Bone marrow (tissue), 2 donors: ENCODE data around the gene OSBPL9.
"Not testable (repeated sequence)": the region's sequence is repeated elsewhere in the genome, so short reads cannot be mapped to it uniquely, and the experiment has no call there.

ENCODE experiments used
- DNase-seq, 2 donors: peaks; one replicate each; lab custom pipeline; 2025; lab: John Stamatoyannopoulos, UW

The OSBPL9 gene

DNA sequence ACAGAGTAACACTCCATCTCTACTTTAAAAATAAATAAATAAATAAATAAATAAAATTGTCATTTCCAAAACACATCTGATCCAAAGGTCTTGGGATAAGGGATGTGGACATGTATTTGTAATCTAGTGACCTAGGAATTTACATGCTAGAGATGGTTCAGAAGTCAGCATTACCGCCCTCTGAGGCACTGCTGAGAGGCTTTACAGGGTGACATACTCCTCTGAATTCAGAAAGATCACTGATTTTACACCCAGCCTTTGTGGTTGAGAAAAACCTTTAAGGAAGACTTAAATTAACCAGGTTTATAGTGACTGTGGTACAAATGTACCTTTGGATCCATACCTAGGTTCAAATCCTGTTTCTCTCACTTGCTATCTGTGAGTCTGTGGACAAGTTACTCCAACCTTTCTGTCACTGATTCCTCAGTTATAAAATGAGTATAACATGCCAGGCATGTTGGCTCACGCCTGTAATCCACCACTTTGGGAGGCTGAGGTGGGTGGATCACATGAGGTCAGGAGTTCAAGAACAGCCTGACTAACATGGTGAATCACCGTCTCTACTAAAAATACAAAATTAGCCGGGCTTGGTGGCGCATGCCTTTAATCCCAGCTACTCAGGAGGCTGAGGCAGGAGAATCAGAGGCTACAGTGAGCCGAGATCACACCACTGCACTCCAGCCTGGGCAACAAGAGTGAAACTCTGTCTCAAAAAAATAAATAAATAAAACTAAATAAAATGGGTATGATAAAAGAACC, 20.1 kb downstream of the OSBPL9 start:
- no peak for DNase-seq

DNA sequence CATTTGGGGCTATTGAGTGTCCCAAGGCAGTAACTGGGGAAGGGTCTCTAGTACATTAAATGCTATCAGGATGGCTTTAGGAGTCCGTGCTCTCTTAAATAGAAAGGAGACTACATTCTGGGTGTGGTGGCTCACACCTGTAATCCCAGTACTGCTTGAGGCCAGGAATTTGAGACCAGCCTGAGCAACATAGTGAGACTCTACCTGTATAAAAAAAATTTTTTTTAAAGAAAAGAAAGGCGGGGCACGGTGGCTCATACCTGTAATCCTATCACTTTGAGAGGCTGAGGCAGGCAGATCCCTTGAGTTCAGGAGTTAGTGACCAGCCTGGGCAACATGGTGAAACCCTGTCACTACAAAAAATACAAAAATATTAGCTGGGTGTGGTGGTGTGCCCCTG, 21.5 kb downstream of the OSBPL9 start:
- no peak for DNase-seq

DNA sequence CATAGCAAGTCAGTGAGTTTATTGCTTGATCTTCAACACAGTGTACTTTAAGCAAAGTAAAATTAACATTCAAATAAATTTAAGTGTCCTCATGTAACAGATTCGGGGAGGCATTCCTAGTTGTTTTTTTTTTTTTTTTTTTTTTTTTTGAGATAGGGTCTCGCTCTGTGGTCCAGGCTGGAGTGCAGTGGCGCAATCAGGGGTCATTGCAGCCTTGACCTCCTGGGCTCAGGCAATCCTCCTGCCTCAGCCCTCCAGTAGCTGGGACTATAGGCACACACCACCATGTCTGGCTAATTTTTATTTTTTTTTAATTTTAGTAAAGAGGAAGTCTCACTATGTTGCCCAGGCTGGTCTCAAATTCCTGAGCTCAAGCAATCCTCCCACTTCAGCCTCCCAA, 22.8 kb downstream of the OSBPL9 start:
- DNase-seq: no peak

DNA sequence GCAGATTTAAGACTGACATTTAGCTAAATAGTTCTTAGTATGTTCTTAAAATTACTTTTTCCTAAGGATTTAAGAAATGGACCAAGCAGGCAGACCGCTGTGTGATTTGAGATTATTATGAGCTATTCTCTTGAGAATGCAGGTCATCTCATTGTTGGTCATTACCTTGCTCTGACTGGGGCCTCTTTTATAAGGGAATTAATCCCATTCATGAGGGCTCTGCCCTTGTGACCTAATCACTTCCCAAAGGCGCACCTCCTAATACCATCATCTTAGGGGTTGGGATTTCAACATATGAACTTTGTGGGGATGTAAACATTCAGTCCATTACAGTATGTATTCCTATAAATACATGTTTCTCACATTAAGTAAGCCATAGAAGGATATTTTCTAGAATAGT, 24.2 kb downstream of the OSBPL9 start:
- DNase-seq: no peak

DNA sequence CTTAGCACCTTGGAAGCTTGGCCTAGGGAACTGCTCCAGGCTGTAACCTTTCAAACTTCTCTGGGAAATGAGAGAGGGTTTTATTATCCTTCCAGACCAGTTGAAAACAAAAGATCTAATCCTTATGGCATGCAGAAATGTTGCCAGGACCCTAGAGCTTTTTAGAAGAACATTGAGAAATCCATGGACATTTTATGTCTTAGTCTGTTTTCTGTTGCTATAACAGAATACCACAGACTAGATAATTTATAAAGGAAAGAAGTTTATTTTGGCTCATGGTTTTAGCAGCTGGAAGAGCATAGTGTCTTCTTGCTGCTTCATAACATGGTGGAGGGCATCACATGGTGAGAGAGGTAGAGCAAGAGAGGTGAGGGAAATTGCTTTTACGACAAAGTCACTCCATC, 25.8 kb downstream of the OSBPL9 start:
- no peak for DNase-seq

DNA sequence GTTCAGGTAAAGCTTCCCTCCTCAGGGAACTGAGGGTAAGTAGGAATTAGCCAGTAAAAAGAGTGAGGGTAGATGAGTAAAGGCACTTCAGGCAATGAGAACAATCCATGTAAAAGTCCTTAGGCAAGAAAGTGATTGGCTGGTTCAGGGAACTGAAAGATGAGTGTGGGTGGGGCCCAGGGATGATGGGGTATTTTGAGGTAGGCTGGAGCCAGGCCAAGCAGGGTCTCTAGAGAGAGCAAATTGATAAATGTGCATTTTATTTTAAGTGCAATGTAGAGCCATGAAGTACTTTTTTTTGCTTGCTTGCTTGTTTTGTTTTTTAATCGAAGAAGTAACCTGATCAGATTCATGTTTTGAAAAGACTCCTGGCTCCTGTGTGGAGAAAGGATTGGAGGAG, 26.5 kb downstream of the OSBPL9 start:
- DNase-seq: no peak

DNA sequence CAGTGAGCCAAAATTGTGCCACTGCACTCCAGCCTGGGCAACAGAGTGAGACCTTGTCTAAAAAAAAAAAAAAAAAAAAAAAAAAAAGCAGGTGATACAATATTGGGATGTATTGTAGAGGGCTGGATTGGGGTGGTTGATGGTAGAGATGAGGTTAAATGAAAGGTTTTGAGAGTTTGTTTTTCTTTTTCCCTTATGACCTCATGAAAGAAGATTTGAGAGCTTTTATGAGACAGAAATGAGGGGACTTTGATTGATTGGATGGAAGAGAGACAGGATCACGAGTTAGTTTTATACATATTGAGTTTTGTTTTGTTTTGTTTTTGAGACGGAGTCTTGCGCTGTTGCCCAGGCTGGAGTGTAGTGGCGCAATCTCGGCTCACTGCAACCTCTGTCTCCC, 27.1 kb downstream of the OSBPL9 start:
- no peak for DNase-seq

DNA sequence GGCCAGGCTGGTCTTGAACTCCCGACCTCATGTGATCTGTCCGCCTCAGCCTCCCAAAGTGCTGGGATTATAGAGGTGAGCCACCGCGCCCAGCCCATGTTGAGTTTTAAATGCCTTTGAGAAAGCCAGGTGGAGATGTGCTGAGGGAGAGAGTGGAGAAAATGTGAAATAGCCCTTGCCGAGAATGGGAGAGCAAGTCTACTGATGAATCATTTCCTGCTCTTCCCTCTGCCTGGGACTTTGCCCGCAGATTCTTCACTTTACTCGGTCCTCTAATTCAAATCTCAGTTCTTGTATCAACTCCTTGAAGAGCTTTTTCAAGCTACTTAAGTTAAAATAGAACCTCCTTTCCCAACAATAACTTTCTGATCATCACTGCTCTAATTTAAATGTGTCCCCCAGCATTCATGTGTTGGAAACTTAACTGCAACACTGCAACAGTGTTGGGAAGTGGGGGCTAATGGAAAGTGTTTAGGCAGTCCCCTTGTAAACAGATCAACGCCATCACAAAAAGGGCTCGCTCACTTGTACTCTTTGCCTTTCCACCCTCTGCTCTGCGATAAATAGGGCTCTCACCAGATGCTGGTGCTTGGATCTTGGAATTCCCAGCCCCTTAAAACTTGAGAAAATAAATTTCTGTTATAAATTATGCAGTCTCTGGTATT, 27.8 kb downstream of the OSBPL9 start:
- DNase-seq: no peak

DNA sequence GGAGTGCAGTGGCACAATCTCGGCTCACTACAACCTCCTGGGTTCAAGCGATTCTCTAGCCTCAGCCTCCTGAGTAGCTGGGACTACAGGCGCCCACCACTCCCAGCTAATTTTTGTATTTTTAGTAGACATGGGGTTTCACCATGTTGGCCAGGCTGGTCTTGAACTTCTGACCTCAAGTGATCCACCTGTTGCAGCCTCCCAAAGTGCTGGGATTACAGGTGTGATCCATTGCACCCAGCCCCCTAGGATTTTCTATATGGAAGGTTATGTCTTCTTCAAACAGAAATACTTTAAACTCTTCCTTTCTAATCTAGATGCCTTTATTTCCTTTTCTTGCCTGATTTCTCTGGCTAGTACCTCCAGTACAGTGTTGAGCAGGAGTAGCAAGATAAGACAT, 29.7 kb downstream of the OSBPL9 start:
- DNase-seq: not testable (repeated sequence)

DNA sequence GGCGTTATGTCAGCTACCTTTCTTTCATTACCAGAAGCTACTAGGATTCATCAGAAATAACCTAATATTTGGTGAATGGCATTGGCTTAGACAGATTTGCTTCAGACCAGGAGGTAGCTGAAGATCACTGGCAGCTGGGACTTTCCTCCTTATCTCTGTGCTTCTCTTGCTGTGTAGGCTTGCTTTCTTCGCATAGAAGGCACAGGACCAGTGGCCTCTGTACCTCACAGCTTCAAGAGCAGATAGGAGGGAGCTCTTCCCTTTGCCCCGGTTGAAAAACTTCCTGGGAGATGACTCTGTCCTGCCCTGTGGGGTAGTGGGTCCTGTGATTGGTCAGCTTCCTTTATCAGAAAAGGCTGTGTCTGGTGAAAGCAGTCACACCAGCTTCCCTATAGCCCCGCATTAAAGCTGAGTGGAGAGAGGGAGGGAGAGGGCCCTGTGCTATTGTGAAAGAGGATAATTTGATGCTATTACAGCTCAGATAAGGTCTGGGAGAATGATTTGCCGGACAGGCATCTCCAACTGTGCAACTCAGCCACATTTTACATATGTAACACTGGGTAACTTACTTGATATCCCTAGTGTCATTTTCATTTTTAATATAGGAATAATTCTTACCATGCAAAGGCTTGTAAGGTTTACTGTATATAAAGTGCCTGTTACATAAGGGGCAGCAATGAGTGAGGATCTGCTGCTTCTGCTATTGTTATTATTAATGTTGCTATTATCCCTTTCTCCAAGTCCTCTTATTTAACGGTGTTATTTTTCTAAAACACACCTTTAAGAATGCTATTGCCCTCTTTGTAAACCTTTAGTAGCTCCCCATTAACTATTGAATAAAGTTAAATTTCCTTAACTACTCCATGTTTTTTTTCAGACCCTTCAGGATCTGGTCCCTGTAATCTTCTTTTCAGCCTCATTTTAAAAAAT, 31.6 kb downstream of the OSBPL9 start:
- DNase-seq: peak in 1 of 2 donors; percentile 11

DNA sequence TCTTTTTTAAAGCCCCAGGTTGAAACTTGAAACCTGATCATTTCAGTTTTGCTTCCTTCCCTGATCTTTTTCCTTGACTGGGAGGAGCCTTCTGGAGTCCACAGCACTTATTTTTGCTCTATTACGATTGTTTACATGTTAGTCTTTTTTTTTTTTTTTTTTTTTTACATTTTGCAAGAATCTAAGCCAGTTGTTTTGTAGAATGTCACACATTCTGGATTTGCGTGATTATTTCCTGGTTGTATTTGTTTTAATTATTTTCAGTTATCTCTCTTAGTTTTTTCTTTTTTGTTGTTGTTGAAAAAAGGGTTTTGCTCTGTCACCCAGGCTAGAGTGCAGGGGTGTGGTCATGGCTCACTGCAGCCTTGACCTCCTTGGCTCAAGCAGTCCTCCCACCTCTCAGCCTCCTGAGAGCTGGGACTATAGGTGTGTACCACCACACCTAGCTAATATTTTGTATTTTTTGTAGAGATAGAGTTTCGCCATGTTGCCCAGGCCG, 32.8 kb downstream of the OSBPL9 start:
- no peak for DNase-seq

DNA sequence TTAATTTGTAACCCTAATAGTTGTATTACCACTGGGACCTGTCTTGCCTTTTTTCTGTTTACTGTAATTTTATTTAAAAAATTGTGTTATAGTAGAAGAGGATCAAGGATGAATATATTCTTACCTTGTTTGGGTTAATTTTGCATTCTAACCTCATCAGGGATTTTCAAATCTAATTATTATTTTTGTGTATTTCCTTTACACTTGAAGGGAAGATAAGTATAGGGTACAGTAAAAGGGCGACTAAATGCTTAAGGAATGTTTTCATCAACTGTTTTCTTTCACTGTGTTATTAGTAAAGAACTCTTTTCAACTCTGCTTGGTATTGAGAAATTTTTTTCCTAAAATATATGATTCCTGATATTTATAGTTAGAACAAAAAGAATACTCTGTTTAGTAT, 33.3 kb downstream of the OSBPL9 start:
- DNase-seq: no peak

DNA sequence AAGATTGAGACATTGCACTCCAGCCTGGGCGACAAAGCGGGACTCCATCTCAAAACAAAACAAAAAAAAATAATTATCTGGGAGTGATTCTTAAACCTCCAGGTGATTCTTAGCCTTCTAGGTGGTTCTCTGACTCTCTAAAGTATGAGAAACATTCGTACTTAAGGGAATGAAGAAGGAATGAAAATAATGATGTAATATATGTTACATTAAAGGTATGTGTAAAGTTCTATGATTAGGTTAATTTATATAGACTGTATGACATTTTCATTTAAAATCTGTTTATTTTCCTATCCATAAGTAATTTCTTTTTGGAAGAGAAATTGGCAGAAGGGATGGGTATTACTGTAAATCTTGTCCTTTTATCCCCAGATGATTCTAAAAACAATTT, 34.7 kb downstream of the OSBPL9 start:
- no peak for DNase-seq

DNA sequence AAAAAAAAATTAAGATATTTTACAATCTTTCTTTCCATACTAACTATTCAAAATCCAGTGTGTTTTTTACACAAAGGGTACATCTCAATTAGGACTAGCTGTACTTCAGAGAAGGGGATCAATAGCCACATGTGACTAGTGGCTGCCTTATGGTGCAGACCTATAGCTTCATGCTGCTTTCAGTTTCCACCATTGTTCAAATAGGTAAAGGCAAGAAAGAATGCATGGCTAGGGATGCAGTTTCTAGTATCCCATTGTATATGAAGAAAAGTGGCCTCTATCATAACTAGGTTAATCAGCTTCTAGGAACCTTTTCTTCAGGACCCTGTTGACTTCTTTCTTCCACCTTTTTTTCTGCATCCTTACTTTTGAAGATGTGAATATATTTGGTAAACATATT, 35.7 kb downstream of the OSBPL9 start:
- no peak for DNase-seq

DNA sequence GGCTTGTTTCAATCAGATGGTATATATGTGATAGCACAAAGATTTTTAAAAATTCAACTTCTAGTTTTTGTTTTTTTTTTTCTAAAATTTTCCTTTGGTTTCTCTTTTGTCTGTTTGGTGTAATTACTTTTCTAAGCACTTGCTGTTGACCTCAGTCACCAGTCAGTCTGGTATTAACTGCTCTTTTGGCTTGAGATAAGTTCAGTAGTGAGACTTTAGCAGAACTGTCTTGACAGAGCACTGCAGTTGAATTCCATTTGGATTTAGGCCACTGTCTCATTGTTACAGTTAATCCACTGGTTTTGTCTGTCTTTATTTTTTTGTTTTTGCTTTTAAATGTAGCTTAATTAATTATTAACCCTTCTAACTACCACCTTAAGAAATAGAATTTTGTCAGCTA, 36.2 kb downstream of the OSBPL9 start:
- DNase-seq: no peak

DNA sequence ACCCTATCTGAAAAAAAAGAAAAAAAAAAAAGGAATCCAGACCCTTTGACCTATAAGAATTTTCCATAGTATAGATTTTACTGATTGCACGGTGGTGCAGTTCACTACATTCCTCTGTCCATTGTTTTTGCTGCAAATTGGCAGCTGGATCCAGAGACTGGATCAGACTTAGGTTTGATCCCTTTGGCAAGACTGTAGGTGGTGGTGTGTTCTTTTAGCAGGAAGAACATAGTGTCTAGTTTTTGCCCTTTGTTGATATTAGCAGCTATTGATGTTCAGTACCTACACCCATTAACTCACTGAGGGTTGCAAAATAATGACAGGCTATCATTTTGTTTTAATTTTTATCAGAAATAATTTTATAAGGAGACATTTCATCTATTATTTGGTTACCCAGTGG, 37.1 kb downstream of the OSBPL9 start:
- no peak for DNase-seq

DNA sequence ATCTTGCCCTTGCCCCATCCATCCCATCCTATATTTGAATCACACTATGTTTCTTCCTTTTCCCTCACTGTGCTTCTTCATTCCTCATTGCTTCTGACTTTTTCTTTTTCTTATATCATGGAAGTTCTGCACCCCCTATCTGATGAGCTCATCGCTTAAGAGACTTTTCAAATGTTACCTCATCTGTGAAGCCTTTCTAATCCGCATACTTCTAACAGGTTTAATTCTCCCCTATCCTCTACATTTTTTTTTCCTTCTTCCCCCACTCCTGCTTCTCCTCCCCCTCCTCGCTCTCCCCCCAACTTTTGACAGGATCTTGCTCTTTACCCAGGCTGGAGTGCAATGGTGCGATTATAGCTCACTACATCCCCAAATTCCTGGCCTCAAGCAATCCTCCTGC, 39.5 kb downstream of the OSBPL9 start:
- DNase-seq: no peak

DNA sequence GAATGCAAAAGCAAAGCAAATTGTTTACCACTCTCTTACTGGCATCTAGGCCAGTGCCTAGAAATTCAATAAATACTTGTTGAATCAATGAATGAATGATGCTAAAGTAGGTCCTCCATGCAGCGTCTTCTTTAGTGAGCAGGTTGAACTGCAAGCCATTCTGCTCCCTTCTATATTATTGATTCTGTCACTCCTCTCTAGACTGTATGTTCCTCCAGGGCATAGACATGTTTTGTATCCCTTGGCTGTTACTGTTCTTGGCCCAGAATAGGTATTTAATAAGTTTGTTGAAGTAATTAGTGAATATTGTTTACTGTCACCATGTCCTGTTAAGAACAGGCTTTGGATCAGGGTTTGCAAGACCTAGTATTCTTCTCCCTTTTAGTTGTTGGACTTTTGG, 43.7 kb downstream of the OSBPL9 start:
- DNase-seq: no peak

DNA sequence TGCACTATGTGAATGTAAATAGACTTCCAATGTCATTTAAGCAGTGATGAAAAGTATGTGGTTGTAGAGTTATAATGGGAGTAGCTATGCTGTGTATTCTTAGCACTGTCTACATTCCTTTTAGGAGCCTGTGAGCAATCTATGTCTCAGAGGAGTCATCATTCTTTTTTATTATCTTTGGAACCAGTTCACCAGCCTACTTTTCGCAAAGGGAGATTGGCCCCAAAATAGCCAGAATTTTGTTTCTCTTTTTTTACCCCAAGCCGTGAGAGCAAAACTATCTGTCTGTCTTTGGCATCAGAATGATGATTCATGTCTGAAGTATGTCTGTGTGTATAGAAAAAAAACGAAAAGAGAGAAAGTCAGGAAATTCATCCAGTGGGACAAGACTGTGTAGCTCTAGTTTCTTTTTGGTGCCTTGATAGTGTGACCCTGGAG, 44.2 kb downstream of the OSBPL9 start:
- DNase-seq: peak in 1 of 2 donors; percentile 21

DNA sequence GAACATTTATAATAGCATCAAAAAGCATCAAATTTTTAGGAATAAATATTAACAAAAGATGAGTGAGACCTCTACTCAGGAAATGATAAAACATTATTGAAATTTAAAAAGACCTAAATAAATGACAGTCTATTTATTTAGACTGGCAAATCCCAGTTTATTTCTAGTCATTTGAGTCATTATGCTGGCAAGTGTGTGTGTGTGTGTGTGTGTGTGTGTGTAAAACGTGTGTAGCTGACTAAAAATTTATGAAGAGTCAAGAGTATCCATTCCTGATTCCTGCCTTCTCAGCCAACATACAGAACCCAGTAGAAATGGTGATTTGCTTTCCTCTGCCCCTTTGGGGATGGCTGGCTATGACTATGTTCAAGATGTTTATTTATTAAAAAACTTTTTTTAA, 46.2 kb downstream of the OSBPL9 start:
- no peak for DNase-seq

DNA sequence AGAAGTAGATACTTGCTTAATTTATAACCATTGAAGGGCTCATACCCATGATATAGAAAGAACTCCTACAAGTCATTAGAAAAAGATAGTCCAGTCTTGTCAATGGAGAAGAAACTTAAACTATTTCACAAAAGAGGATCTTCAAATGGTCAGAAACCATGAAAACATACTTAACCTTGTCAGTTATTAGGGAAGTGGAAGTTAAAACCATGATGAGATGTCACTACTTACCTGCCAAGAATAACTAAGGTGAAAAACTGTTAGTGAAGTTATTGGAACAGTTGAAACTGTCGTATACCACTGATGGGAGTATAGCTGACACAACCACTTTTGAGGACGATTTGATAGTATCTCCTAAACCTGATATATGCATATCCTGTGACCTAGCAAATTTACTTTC, 46.8 kb downstream of the OSBPL9 start:
- no peak for DNase-seq

DNA sequence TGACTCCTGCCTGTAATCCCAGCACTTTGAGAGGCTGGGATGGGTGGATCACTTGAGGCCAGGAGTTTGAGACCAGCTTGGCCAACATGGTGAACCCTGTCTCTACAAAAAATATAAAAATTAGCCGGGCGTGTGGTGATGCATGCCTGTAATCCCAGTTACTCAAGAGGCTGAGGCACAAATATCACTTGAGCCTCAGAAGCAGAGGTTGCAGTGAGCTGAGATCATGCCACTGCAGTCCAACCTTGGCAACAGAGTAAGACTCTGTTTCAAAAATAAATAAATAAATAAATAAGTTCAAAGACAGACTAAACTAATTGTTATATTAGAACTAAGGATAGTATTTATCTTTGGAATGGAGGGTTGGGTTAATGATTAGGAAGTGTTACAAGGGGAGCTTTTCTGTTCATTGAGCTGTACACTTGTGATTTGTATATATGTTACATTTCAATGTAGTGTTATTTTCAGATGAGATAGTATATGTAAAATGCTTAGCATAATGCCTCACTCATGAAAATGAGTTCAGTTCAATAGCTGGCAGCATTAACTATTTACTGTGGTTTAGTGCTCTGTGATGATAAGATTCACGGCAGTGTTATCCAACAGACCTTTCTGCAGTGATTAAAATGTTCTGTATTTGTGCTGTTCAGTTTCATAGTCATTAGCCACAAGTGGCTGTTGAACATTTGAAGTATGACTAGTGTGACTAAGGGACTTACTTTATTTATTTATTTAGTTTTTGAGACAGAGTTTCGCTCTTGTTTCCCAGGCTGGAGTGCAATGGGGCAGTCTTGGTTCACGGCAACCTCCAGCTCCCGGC, 47.7 kb downstream of the OSBPL9 start:
- DNase-seq: no peak
